GM19023 (cell line): ENCODE results near the gene SH3TC2.

Experiments
- ATAC-seq: cut with Tn5 transposase; IDR thresholded peaks from one replicate; pipeline ENCODE4 v1.9.1; 2021; ENCODE audit warnings: mild to moderate bottlenecking, moderate library complexity; ENCODE audit not compliant: unreplicated experiment

Gene SH3TC2

DNA sequence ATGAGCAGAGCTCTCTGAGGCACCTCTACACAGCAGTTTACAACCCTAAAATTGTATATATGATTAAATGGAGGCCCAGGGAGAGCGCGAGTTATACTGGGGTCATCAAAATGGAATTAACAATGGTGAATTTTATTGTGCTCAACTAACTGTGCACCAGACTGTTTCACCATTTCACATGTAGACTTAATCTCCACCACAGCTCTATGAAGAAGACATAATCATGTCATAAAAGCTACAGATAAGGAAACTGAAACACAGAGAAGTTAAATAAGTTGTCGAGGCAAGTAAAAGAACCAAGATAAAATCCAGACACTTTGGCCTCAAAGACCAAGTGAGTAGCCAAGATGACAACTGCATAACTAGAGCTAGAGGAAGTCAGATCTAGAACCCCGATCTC lies 1.5 kb downstream of the SH3TC2 start:
- no peak for ATAC-seq

DNA sequence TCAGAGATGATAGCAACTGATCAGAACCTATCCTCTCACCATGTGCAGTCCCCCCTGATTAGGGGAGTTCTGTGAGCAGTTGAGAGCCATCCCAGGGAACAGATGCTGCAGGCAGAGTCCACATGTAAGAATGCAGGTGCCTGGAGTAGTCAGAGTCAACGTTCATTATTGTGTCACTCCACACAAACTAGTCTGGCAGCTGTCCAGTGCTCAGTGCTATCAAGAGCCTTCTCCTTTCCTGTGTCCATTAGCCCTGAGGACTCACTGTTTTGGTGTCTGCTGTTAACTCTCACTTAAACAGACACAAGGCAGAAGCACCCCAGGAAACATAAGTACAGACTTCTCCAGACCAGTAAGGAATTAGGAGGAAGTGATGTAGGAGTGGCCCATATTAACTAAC lies 2.5 kb downstream of the SH3TC2 start:
- ATAC-seq: no peak

- no peak for ATAC-seq
These were observed 6.2 kb downstream of the SH3TC2 start for GRCh38 chr5:149056616-149057165.

DNA sequence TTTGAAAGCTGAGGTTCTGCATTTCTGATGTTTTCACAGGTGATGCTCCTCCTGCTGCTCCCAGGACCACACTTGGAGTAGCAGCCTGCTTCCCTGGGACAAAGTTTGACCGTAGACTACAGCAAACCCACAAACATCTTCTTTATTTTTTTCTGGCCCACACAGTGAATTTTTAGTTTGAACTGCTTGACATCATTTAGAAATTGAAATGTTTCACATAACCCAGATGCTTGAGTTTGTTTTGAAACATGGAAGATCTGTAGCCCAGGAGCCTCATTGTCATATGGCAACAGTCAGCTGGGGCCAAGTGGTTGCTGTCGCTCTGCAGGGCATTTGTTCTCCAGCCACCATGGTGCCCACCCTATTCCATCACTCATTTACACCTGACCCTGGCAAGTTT lies 8.4 kb downstream of the SH3TC2 start:
- ATAC-seq: no peak

GRCh38 chr5:149053072-149053695 lies 9.7 kb downstream of the SH3TC2 start:
- ATAC-seq: no peak

GRCh38 chr5:149049371-149049781 lies 13.5 kb downstream of the SH3TC2 start:
- ATAC-seq: no peak

GRCh38 chr5:149048811-149049210 lies 14.1 kb downstream of the SH3TC2 start:
- no peak for ATAC-seq

- no peak for ATAC-seq
These were observed 15.4 kb downstream of the SH3TC2 start for GRCh38 chr5:149047462-149047861.

DNA sequence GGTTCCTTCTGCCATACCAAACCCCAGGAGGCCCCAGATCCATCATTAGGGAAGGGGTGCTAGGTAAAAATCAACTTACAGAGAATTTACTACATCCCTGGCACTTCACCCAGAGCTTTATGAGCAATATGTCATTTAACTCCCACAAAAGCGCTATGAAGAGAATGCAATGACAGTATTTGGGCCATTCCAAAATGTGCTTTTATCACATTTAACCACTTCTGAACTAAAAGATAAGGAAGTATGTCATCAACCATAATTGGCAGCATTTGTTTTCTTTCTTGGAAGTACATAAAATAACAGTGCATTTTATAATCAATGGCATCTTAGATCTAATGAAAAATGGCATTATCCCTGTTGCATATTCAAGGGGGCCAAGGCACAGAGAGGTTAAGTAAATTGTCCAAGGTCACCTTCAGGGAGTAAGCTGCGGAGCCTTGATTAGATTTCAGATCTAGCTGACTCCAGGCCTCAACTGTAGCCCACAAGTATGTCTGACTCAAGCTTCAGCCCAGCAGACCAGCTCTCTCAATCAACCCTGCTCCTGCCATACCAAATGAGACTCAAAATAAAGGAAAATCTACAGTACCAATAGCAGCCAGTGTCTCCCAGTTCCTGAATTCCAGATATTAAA lies 16.5 kb downstream of the SH3TC2 start:
- no peak for ATAC-seq

- no peak for ATAC-seq
These were observed 17.8 kb downstream of the SH3TC2 start for GRCh38 chr5:149045089-149045460.

GRCh38 chr5:149044453-149045088 lies 18.3 kb downstream of the SH3TC2 start:
- no peak for ATAC-seq

DNA sequence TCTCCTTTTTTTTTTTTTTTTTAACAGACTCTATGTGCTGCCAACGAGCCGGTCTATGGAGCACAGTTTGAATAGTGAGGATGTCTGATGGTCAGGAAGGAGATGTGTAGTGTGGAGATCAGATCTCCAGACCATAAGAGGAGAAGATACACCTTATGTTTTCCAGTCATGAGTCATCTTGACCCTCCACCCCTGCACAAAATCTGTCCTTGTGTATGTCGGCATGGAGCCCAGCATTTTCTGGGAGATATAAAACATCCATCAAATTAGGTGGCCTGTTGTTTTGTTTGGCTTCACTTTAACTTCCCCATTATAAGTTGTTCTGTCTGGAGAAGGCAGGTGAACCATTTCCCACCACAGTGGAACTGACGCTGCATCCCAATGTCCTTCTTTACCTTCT lies 19.2 kb downstream of the SH3TC2 start:
- ATAC-seq: no peak

DNA sequence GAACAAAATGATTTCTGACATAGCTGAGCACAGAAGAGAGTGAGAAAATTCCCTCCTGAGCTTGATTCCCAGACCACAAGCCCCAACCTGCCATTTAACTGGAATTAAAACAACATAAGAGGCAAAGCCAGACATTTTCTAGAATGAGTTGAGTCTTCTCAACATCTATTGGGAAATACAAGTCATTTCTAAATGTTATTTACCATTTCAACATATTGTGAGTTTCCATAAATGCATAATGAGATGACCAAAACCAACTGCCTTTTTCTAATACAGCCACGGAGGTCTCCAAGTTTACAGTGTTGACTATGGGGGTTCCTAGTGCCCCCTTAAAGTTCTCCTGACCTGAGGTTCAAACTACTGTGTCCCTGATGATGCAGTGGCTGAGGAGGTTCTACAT lies 20.0 kb downstream of the SH3TC2 start:
- no peak for ATAC-seq

- no peak for ATAC-seq
These were observed 21.6 kb downstream of the SH3TC2 start for GRCh38 chr5:149041242-149041641.

- no peak for ATAC-seq
These were observed 22.4 kb downstream of the SH3TC2 start for GRCh38 chr5:149040421-149040820.

- ATAC-seq: no peak
These were observed 23.4 kb downstream of the SH3TC2 start for GRCh38 chr5:149039506-149039905.

DNA sequence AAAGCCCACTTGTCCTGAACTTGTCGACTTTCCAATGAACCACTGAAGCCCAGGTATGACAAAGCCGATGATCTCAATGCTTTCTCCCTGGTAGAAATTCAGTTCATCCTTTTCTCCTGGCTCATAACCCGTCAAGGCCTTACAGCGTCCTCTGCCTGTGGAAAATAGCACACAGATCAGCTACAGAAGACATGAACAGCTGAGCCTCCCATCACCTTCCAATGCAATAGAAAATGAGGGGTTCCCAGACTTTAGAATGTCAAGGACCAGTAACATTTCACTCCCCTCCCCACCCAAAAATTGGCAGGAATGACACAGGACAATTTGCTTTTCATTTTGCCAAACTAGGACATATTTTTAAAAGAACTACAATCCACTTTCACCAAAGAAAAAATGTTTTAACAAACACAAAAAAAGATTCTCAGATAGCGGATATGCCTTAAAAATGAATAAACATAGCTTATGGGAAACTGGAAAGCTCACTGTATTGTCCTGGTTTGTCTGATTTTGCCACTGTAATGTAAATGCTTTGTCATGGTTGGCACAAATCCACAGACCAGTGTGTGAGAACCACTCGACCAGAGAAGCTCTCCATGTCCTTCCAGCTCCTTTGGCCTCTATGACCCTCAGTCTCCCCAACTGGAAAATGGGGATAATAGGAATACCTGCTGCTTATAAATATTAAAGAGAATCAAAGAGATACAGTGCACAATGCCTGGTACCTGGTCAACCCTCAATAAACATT lies 24.4 kb downstream of the SH3TC2 start:
- ATAC-seq: no peak

DNA sequence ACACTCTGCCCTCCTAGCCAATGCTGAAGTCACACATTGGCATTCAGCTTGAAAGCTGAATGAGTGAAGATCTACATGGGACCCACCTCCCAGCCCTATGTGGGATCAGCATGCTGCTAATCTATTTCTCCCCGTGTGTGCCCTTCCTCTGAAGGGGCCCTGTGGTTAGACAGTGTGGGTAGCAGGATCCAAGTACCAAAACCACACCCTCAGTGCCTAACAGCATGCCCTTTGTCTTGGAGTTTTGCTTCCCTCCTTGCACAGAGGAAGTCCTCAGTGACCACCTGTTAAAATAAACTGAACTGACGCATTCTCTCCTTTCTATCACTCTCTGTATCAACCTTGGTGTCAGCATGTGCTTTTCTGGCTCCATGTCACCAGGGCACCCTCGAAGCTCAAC lies 25.0 kb downstream of the SH3TC2 start:
- ATAC-seq: no peak

GRCh38 chr5:149036970-149037369 lies 25.9 kb downstream of the SH3TC2 start:
- no peak for ATAC-seq

GRCh38 chr5:149036168-149036567 lies 26.7 kb downstream of the SH3TC2 start:
- ATAC-seq: no peak

GRCh38 chr5:149035372-149035790 lies 27.5 kb downstream of the SH3TC2 start:
- ATAC-seq: peak; percentile 90
